ENCODE results near the gene MARCHF6. TPM values are rescaled to one million over a fixed set of nuclear protein-coding genes. Genes with fewer than 3 reads are reported as not detected.

MARCHF6 gene
- total and polyA plus RNA-seq, 9 of the 15 experiments (the other 6 are each of a cell fraction or from before 2014, with no cell fraction given) = 74.1 to 456 (median 116) TPM

DNA sequence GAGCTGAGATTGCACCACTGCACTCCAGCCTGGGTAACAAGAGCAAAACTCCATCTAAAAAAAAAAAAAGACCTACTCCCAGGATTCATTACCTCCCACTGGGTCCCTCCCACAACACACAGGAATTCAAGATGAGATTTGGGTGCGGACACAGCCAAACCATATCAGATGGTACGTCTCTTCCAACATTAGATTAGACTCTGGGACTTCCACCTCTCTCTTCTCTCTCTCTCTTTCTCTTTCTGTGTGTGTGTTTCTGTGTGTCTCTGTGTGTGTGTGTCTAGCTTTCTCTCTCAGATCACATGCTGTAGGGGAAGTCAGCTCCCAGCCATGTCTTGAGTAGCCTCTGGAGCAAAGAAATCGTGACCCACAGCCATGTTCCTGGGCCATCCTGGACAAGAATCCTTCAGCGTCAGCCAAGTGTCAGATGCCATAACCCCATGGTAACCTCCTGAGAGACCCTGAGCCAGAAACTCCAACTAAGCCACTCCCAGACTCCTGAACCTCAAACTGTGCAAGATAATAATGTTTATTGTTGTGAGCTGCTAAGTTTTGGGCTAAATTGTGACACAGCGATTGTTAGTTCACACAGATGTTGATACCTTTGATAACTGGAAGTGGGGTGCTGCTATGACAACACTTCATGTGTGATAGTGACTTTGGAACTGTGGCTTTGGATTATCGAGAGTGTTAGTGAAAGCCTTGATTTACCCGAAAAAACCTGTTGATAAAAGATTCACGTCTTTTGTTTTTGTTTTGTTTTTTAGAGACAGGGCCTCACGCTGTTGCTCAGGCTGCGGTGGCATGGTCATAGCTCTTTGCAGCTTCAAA lies 41.7 kb upstream of the MARCHF6 start (continued):
- TF ChIP-seq, protein P1, sequence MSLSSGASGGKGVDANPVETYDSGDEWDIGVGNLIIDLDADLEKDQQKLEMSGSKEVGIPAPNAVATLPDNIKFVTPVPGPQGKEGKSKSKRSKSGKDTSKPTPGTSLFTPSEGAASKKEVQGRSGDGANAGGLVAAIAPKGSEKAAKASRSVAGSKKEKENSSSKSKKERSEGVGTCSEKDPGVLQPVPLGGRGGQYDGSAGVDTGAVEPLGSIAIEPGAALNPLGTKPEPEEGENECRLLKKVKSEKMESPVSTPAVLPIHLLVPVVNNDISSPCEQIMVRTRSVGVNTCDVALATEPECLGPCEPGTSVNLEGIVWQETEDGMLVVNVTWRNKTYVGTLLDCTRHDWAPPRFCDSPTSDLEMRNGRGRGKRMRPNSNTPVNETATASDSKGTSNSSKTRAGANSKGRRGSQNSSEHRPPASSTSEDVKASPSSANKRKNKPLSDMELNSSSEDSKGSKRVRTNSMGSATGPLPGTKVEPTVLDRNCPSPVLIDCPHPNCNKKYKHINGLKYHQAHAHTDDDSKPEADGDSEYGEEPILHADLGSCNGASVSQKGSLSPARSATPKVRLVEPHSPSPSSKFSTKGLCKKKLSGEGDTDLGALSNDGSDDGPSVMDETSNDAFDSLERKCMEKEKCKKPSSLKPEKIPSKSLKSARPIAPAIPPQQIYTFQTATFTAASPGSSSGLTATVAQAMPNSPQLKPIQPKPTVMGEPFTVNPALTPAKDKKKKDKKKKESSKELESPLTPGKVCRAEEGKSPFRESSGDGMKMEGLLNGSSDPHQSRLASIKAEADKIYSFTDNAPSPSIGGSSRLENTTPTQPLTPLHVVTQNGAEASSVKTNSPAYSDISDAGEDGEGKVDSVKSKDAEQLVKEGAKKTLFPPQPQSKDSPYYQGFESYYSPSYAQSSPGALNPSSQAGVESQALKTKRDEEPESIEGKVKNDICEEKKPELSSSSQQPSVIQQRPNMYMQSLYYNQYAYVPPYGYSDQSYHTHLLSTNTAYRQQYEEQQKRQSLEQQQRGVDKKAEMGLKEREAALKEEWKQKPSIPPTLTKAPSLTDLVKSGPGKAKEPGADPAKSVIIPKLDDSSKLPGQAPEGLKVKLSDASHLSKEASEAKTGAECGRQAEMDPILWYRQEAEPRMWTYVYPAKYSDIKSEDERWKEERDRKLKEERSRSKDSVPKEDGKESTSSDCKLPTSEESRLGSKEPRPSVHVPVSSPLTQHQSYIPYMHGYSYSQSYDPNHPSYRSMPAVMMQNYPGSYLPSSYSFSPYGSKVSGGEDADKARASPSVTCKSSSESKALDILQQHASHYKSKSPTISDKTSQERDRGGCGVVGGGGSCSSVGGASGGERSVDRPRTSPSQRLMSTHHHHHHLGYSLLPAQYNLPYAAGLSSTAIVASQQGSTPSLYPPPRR (CRISPR knock-in tag; IDR thresholded peaks at IDR 0.05; ENCODE audit: borderline replicate concordance) = 0 out of 2 replicates have a peak, but pooled peaks have one; percentile 28
- no peak for TF ChIP-seq FOXK1 (CRISPR knock-in tag; IDR thresholded peaks at IDR 0.05; ENCODE audit: borderline replicate concordance)
- TF ChIP-seq, protein P2, sequence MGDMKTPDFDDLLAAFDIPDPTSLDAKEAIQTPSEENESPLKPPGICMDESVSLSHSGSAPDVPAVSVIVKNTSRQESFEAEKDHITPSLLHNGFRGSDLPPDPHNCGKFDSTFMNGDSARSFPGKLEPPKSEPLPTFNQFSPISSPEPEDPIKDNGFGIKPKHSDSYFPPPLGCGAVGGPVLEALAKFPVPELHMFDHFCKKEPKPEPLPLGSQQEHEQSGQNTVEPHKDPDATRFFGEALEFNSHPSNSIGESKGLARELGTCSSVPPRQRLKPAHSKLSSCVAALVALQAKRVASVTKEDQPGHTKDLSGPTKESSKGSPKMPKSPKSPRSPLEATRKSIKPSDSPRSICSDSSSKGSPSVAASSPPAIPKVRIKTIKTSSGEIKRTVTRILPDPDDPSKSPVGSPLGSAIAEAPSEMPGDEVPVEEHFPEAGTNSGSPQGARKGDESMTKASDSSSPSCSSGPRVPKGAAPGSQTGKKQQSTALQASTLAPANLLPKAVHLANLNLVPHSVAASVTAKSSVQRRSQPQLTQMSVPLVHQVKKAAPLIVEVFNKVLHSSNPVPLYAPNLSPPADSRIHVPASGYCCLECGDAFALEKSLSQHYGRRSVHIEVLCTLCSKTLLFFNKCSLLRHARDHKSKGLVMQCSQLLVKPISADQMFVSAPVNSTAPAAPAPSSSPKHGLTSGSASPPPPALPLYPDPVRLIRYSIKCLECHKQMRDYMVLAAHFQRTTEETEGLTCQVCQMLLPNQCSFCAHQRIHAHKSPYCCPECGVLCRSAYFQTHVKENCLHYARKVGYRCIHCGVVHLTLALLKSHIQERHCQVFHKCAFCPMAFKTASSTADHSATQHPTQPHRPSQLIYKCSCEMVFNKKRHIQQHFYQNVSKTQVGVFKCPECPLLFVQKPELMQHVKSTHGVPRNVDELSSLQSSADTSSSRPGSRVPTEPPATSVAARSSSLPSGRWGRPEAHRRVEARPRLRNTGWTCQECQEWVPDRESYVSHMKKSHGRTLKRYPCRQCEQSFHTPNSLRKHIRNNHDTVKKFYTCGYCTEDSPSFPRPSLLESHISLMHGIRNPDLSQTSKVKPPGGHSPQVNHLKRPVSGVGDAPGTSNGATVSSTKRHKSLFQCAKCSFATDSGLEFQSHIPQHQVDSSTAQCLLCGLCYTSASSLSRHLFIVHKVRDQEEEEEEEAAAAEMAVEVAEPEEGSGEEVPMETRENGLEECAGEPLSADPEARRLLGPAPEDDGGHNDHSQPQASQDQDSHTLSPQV (IDR thresholded peaks at IDR 0.05) = 0 out of 2 replicates have a peak, but pooled peaks have one; percentile 27
- peak; percentile 76; the same call in 1 of the 2 replicates for TF ChIP-seq NBN (IDR thresholded peaks at IDR 0.05; ENCODE audit: low read depth)
- peak; percentile 39; the same call in 1 of the 2 replicates for TF ChIP-seq GATA2 (CRISPR knock-in tag; IDR thresholded peaks at IDR 0.05)
- TF ChIP-seq ZNF217 (CRISPR knock-in tag; IDR thresholded peaks at IDR 0.05) = no peak
- no peak for TF ChIP-seq HNRNPL (IDR thresholded peaks at IDR 0.05; ENCODE audit: low read depth, low read length)
- TF ChIP-seq SMARCA4 (IDR thresholded peaks at IDR 0.05) = peak; percentile 71
- TF ChIP-seq, protein P3, sequence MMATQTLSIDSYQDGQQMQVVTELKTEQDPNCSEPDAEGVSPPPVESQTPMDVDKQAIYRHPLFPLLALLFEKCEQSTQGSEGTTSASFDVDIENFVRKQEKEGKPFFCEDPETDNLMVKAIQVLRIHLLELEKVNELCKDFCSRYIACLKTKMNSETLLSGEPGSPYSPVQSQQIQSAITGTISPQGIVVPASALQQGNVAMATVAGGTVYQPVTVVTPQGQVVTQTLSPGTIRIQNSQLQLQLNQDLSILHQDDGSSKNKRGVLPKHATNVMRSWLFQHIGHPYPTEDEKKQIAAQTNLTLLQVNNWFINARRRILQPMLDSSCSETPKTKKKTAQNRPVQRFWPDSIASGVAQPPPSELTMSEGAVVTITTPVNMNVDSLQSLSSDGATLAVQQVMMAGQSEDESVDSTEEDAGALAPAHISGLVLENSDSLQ (IDR thresholded peaks at IDR 0.05) = peak; percentile 38; the same call in 1 of the 2 replicates
- TF ChIP-seq BACH1 (tag; IDR thresholded peaks at IDR 0.05) = peak; percentile 55; the same call in 1 of the 2 replicates
- TF ChIP-seq PYGO2 (tag; IDR thresholded peaks at IDR 0.05) = 0 out of 2 replicates have a peak, but pooled peaks have one; percentile 4
- peak; percentile 29; the same call in 1 of the 2 replicates for TF ChIP-seq TCF3 (CRISPR knock-in tag; IDR thresholded peaks at IDR 0.05)
